Measurements from ENCODE around the gene CHTOP.

CHTOP gene

GRCh38 chr1:153626477-153626903, 7.4 kb upstream of the CHTOP start:
- H3K9me3 ChIP-seq (ENCODE audit: control insufficient read depth, insufficient read depth, low read length) = no peaks in the 10 kb centered on the region
- peak overlapping the region; percentile 73 for H3K4me3 ChIP-seq (ENCODE audit: low read depth, low read length)
- H3K36me3 ChIP-seq (ENCODE audit: control insufficient read depth, insufficient read depth, low read length) = peaks cover 8% of the 10 kb centered on the region; the same call in 1 of the 2 replicates
- H3K4me1 ChIP-seq (ENCODE audit: control insufficient read depth, insufficient read depth, low read length) = peaks cover 23% of the 10 kb centered on the region
- 0 out of 2 replicates have a peak overlapping the region, but pooled peaks have one; percentile 58 for H3K9ac ChIP-seq (ENCODE audit: low read depth, low read length)
- H3K27ac ChIP-seq (ENCODE audit: low read depth, low read length) = peak overlapping the region; percentile 84
- H3K27me3 ChIP-seq (ENCODE audit: control insufficient read depth, insufficient read depth, low read length) = no peaks in the 10 kb centered on the region

- Histone ChIP-seq H3K4me3 (ENCODE audit: low read depth, low read length) (peak within 1 kb of the TSS; percentile 73), H3K9ac (ENCODE audit: low read depth, low read length) (peak within 1 kb of the TSS; percentile 58), H3K36me3 (ENCODE audit: control insufficient read depth, insufficient read depth, low read length) (peaks cover 8% of the 10 kb centered on the region; the same call in 1 of the 2 replicates), H3K27ac (ENCODE audit: low read depth, low read length) (peak within 1 kb of the TSS; percentile 84), H3K4me1 (ENCODE audit: control insufficient read depth, insufficient read depth, low read length) (peaks cover 23% of the 10 kb centered on the region), H3K9me3 (ENCODE audit: control insufficient read depth, insufficient read depth, low read length) (no peaks in the 10 kb centered on the region), H3K27me3 (ENCODE audit: control insufficient read depth, insufficient read depth, low read length) (no peaks in the 10 kb centered on the region)
These were observed 6.8 kb upstream of the CHTOP start, which contains the start of gene S100A13 for GRCh38 chr1:153626904-153627714. Gene S100A13, minus strand, starts transcription at chr1:153627505. Its CDS starts 1,033 bp downstream, at chr1:153626472.

- Histone ChIP-seq H3K27ac (ENCODE audit: low read depth, low read length) (peak within 1 kb of the TSS; percentile 84), H3K27me3 (ENCODE audit: control insufficient read depth, insufficient read depth, low read length) (no peaks in the 10 kb centered on the region), H3K4me3 (ENCODE audit: low read depth, low read length) (peak within 1 kb of the TSS; percentile 73), H3K9me3 (ENCODE audit: control insufficient read depth, insufficient read depth, low read length) (no peaks in the 10 kb centered on the region), H3K4me1 (ENCODE audit: control insufficient read depth, insufficient read depth, low read length) (peaks cover 23% of the 10 kb centered on the region), H3K9ac (ENCODE audit: low read depth, low read length) (peak within 1 kb of the TSS; percentile 58), H3K36me3 (ENCODE audit: control insufficient read depth, insufficient read depth, low read length) (peaks cover 5% of the 10 kb centered on the region; the same call in 1 of the 2 replicates)
These were observed 5.9 kb upstream of the CHTOP start, which contains the start of gene S100A1 for GRCh38 chr1:153627715-153628626. Gene S100A1, plus strand, starts transcription at chr1:153628434. Its CDS starts 2,088 bp downstream, at chr1:153630522.

GRCh38 chr1:153628638-153629342, 5.1 kb upstream of the CHTOP start:
- Histone ChIP-seq H3K27me3 (ENCODE audit: control insufficient read depth, insufficient read depth, low read length) (no peaks in the 10 kb centered on the region), H3K9ac (ENCODE audit: low read depth, low read length) (no peak overlapping the region), H3K9me3 (ENCODE audit: control insufficient read depth, insufficient read depth, low read length) (no peaks in the 10 kb centered on the region), H3K36me3 (ENCODE audit: control insufficient read depth, insufficient read depth, low read length) (peaks cover 4% of the 10 kb centered on the region; the same call in 1 of the 2 replicates), H3K4me1 (ENCODE audit: control insufficient read depth, insufficient read depth, low read length) (peaks cover 22% of the 10 kb centered on the region), H3K4me3 (ENCODE audit: low read depth, low read length) (no peak overlapping the region), H3K27ac (ENCODE audit: low read depth, low read length) (no peak overlapping the region)

- H3K27me3 ChIP-seq (ENCODE audit: control insufficient read depth, insufficient read depth, low read length) = no peaks in the 10 kb centered on the region
- no peaks in the 10 kb centered on the region for H3K9me3 ChIP-seq (ENCODE audit: control insufficient read depth, insufficient read depth, low read length)
- peaks cover 20% of the 10 kb centered on the region for H3K4me1 ChIP-seq (ENCODE audit: control insufficient read depth, insufficient read depth, low read length)
- H3K36me3 ChIP-seq (ENCODE audit: control insufficient read depth, insufficient read depth, low read length) = no peaks in the 10 kb centered on the region
- no peak overlapping the region for H3K9ac ChIP-seq (ENCODE audit: low read depth, low read length)
- H3K27ac ChIP-seq (ENCODE audit: low read depth, low read length) = no peak overlapping the region
- no peak overlapping the region for H3K4me3 ChIP-seq (ENCODE audit: low read depth, low read length)
These were observed 4.6 kb upstream of the CHTOP start for GRCh38 chr1:153629343-153629665.

GRCh38 chr1:153629971-153630370, 3.9 kb upstream of the CHTOP start:
- Histone ChIP-seq H3K9me3 (ENCODE audit: control insufficient read depth, insufficient read depth, low read length) (no peaks in the 10 kb centered on the region), H3K4me1 (ENCODE audit: control insufficient read depth, insufficient read depth, low read length) (peaks cover 20% of the 10 kb centered on the region), H3K27ac (ENCODE audit: low read depth, low read length) (no peak overlapping the region), H3K36me3 (ENCODE audit: control insufficient read depth, insufficient read depth, low read length) (no peaks in the 10 kb centered on the region), H3K4me3 (ENCODE audit: low read depth, low read length) (no peak overlapping the region), H3K27me3 (ENCODE audit: control insufficient read depth, insufficient read depth, low read length) (no peaks in the 10 kb centered on the region), H3K9ac (ENCODE audit: low read depth, low read length) (no peak overlapping the region)

GRCh38 chr1:153630384-153630783, 3.5 kb upstream of the CHTOP start:
- Histone ChIP-seq H3K27ac (ENCODE audit: low read depth, low read length) (no peak overlapping the region), H3K36me3 (ENCODE audit: control insufficient read depth, insufficient read depth, low read length) (peaks cover 1% of the 10 kb centered on the region; the same call in 1 of the 2 replicates), H3K9ac (ENCODE audit: low read depth, low read length) (no peak overlapping the region), H3K4me3 (ENCODE audit: low read depth, low read length) (no peak overlapping the region), H3K27me3 (ENCODE audit: control insufficient read depth, insufficient read depth, low read length) (no peaks in the 10 kb centered on the region), H3K9me3 (ENCODE audit: control insufficient read depth, insufficient read depth, low read length) (no peaks in the 10 kb centered on the region), H3K4me1 (ENCODE audit: control insufficient read depth, insufficient read depth, low read length) (peaks cover 20% of the 10 kb centered on the region)

GRCh38 chr1:153631047-153632022, 2.5 kb upstream of the CHTOP start:
- Histone ChIP-seq H3K36me3 (ENCODE audit: control insufficient read depth, insufficient read depth, low read length) (peaks cover 11% of the 10 kb centered on the region), H3K4me1 (ENCODE audit: control insufficient read depth, insufficient read depth, low read length) (peaks cover 18% of the 10 kb centered on the region), H3K9ac (ENCODE audit: low read depth, low read length) (no peak overlapping the region), H3K4me3 (ENCODE audit: low read depth, low read length) (no peak overlapping the region), H3K27me3 (ENCODE audit: control insufficient read depth, insufficient read depth, low read length) (no peaks in the 10 kb centered on the region), H3K27ac (ENCODE audit: low read depth, low read length) (no peak overlapping the region), H3K9me3 (ENCODE audit: control insufficient read depth, insufficient read depth, low read length) (no peaks in the 10 kb centered on the region)

GRCh38 chr1:153633161-153633753, 609 bp upstream of the CHTOP start:
- Histone ChIP-seq H3K4me1 (ENCODE audit: control insufficient read depth, insufficient read depth, low read length) (peaks cover 7% of the 10 kb centered on the region; the same call in 1 of the 2 replicates), H3K4me3 (ENCODE audit: low read depth, low read length) (peak overlapping the region; percentile 100), H3K9ac (ENCODE audit: low read depth, low read length) (no peak overlapping the region), H3K9me3 (ENCODE audit: control insufficient read depth, insufficient read depth, low read length) (no peaks in the 10 kb centered on the region), H3K27ac (ENCODE audit: low read depth, low read length) (peak overlapping the region; percentile 24), H3K27me3 (ENCODE audit: control insufficient read depth, insufficient read depth, low read length) (no peaks in the 10 kb centered on the region), H3K36me3 (ENCODE audit: control insufficient read depth, insufficient read depth, low read length) (peaks cover 30% of the 10 kb centered on the region)

Measured in HUES48 (cell line).